ENCODE measurements around the gene TMPRSS4. TPM values are rescaled to one million over a fixed set of nuclear protein-coding genes. Genes with fewer than 3 reads are reported as not detected.

Gene TMPRSS4
- polyA plus RNA-seq, 1 experiment, result not detected

DNA sequence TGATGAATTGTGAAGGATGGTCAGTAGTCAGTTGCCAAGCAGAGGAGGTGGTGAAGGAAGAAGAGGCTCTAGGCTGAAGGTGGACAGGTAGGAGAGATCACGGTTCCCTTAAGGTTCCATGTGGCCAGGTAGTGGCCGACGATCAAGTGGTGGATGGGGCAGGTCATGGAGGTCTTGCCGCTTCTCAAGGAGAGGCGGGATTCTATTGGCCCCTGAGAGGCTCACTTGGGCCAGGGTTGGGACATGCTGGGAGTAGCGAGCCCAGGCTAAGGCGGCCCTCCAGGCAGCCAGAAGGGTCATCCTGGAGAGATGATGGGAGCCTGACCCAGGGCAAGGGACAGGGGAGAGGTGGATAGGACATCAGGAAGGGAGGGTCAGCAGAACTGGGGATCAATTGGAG, 20.9 kb upstream of the TMPRSS4 start:
- no peaks in the 10 kb centered on the region for H3K9me3 ChIP-seq (ENCODE audit: control insufficient read depth, insufficient read depth, low read length)
- TF ChIP-seq, protein P1, sequence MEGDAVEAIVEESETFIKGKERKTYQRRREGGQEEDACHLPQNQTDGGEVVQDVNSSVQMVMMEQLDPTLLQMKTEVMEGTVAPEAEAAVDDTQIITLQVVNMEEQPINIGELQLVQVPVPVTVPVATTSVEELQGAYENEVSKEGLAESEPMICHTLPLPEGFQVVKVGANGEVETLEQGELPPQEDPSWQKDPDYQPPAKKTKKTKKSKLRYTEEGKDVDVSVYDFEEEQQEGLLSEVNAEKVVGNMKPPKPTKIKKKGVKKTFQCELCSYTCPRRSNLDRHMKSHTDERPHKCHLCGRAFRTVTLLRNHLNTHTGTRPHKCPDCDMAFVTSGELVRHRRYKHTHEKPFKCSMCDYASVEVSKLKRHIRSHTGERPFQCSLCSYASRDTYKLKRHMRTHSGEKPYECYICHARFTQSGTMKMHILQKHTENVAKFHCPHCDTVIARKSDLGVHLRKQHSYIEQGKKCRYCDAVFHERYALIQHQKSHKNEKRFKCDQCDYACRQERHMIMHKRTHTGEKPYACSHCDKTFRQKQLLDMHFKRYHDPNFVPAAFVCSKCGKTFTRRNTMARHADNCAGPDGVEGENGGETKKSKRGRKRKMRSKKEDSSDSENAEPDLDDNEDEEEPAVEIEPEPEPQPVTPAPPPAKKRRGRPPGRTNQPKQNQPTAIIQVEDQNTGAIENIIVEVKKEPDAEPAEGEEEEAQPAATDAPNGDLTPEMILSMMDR (IDR thresholded peaks at IDR 0.05; ENCODE audit: low read depth, low read length), result no peak
- no peak overlapping the region for H3K27ac ChIP-seq (ENCODE audit: low read depth, low read length)
- ChIA-PET CTCF (interaction anchor here (6.3 kb wide), 1 partner anchor 248 kb away, joined by 86 read pairs; no protein-coding TSS in a partner anchor), POLR2A (no interaction called here)
- DNase-seq (ENCODE audit: low read depth, low spot score), result no peak
- no peak overlapping the region for H3K4me3 ChIP-seq (ENCODE audit: low read depth, low read length)
- H3K27me3 ChIP-seq (ENCODE audit: control insufficient read depth, insufficient read depth, low read length), result peaks cover 3% of the 10 kb centered on the region

GRCh38 chr11:118056806-118057205, 20.1 kb upstream of the TMPRSS4 start:
- Histone ChIP-seq H3K27ac (ENCODE audit: low read depth, low read length) (no peak overlapping the region), H3K27me3 (ENCODE audit: control insufficient read depth, insufficient read depth, low read length) (peaks cover 1% of the 10 kb centered on the region), H3K4me3 (ENCODE audit: low read depth, low read length) (no peak overlapping the region), H3K9me3 (ENCODE audit: control insufficient read depth, insufficient read depth, low read length) (no peaks in the 10 kb centered on the region)
- CTCF ChIA-PET, result no interaction called here
- POLR2A ChIA-PET, result no interaction called here
- TF ChIP-seq, protein P1 (IDR thresholded peaks at IDR 0.05; ENCODE audit: low read depth, low read length), result no peak
- no peak for DNase-seq (ENCODE audit: low read depth, low spot score)

DNA sequence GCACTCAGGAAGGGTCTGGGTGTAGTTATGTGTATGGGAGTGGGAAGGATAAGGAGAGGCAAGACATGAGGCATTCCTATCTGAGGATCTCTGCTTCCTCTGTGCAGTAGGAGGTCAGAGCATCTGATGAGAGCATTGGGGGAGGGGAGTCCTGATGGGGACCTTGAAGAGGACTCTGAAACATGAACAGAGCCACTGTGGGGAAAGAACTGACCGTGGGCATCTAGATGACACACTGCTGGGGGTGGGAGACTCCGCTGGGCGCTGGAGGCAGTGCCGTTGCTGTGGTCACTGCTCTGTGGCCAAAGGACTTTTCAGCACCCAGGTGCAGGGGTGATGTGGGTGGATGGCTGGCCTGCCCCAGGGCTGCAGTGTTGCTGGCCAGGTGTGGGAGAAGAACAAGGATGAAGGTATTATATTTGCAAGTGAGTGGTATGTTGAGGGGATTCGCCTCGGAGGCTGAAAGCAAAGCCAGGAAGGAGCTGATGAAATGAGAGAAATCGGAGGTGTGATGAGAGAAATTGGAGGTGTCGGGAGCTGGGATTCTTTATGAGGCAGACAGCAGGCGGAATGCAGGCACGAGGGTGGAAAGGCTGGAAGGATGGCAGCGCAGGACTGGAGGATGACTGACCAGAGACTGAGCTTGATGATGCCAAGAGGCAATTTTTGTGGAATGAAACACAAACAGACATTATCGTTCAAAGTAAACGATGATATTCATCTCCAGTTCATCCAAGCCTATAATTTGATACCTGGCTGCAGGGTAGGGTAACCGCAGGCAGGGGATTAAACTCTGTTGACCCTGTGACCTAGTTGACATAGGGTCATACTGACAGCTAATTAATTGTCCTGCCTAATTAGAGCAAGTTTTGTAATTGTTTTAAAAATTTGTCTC, 19.4 kb upstream of the TMPRSS4 start:
- TF ChIP-seq, protein P1 (IDR thresholded peaks at IDR 0.05; ENCODE audit: low read depth, low read length), result no peak
- Histone ChIP-seq H3K27me3 (ENCODE audit: control insufficient read depth, insufficient read depth, low read length) (no peaks in the 10 kb centered on the region), H3K27ac (ENCODE audit: low read depth, low read length) (no peak overlapping the region), H3K9me3 (ENCODE audit: control insufficient read depth, insufficient read depth, low read length) (no peaks in the 10 kb centered on the region), H3K4me3 (ENCODE audit: low read depth, low read length) (no peak overlapping the region)
- ChIA-PET POLR2A (no interaction called here), CTCF (no interaction called here)
- no peak for DNase-seq (ENCODE audit: low read depth, low spot score)

- Histone ChIP-seq H3K27me3 (ENCODE audit: control insufficient read depth, insufficient read depth, low read length) (no peaks in the 10 kb centered on the region), H3K27ac (ENCODE audit: low read depth, low read length) (no peak overlapping the region), H3K4me3 (ENCODE audit: low read depth, low read length) (no peak overlapping the region), H3K9me3 (ENCODE audit: control insufficient read depth, insufficient read depth, low read length) (no peaks in the 10 kb centered on the region)
- POLR2A ChIA-PET, result no interaction called here
- CTCF ChIA-PET, result no interaction called here
- TF ChIP-seq, protein P1 (IDR thresholded peaks at IDR 0.05; ENCODE audit: low read depth, low read length), result no peak
- no peak for DNase-seq (ENCODE audit: low read depth, low spot score)
Measured at GRCh38 chr11:118058311-118059245, 18.3 kb upstream of the TMPRSS4 start.

Measured in AG04450 (cell line).